HepG2 (cell line): Measurements from ENCODE around the gene MMRN2. TPM values are rescaled to one million over a fixed set of nuclear protein-coding genes. Genes with fewer than 3 reads are reported as not detected.

ENCODE experiments used
- ATAC-seq: fragments of 200-7000 bp; cut with Tn5 transposase; 3 replicates; pipeline ENCODE4 v1.9.1; 2020; ENCODE audit warnings: mild to moderate bottlenecking, moderate library complexity
- BruUV-seq: library from RNA; stranded (reverse); fragments of 400-500 nt; replicated peaks from 2 replicates; lab custom pipeline; 2021; lab: Mats Ljungman, UMichigan
- CTCF ChIA-PET: fragments of 300-600 bp; formaldehyde crosslinking; extraction: SDS; loops from one replicate; lab custom pipeline; 2021; ENCODE audit warnings: low total read pairs, inconsistent platforms, low intra/inter-chr PET ratio; lab: Yijun Ruan, JAX
- POLR2A ChIA-PET: fragments of 350-600 bp; sonication (Branson Sonifier 250); formaldehyde crosslinking; loops from one replicate; lab custom pipeline; 2020; ENCODE audit warnings: antibody characterized with exemption, inconsistent platforms; lab: Yijun Ruan, JAX
- DNase-seq: peaks from one replicate; pipeline ENCODE4 v3.0.0-alpha.2; 2015; ENCODE audit warnings: low spot score
- FAIRE-seq: peaks from 3 replicates; lab custom pipeline; 2011; peaks lifted over from hg19 to GRCh38; lab: Jason Lieb, UNC
- H2AFZ ChIP-seq: one replicate; pipeline ENCODE4 v1.6.1; 2011; ENCODE audit warnings: low read length, inconsistent platforms
- H3K27ac ChIP-seq: fragments of 300-600 bp; 3 replicates; pipeline ENCODE4 v1.8.0; 2011; ENCODE audit warnings: mixed run types, mild to moderate bottlenecking, mixed read lengths, low read length, inconsistent platforms; ENCODE audit not compliant: insufficient read depth; ENCODE audit errors: extremely low read length
- H3K27me3 ChIP-seq, 2 experiments: fragments of 200-600 bp in 1 of 2; 2 replicates in 1 of 2; 3 replicates in 1 of 2; pipeline versions ENCODE4 v1.6.0 to v1.8.0; 2011; ENCODE audit warnings: low read length in 2 of 2, mild to moderate bottlenecking in 2 of 2, moderate library complexity in 2 of 2, inconsistent platforms in 1 of 2; ENCODE audit not compliant: insufficient read depth in 2 of 2, control insufficient read depth in 1 of 2
- H3K36me3 ChIP-seq, 2 experiments: fragments of 200-600 bp in 1 of 2; replicated peaks in 1 of 2; 2 replicates in 1 of 2; 3 replicates in 1 of 2; pipeline versions ENCODE4 v1.5.1 to v1.8.0; 2011; ENCODE audit warnings: low read length in 2 of 2, inconsistent platforms in 1 of 2; ENCODE audit not compliant: insufficient read depth in 2 of 2, control insufficient read depth in 1 of 2
- H3K4me1 ChIP-seq: 2 replicates; pipeline ENCODE4 v1.5.1; 2012; ENCODE audit warnings: low read length, inconsistent platforms; ENCODE audit not compliant: insufficient read depth
- H3K4me2 ChIP-seq: 2 replicates; pipeline ENCODE4 v1.6.0; 2011; ENCODE audit warnings: low read depth, low read length, inconsistent platforms
- H3K4me3 ChIP-seq, 3 experiments: fragments of 200-600 bp in 1 of 3; sonication (generic), shearing (Covaris generic) in 1 of 3; replicated peaks in 1 of 3; 2 replicates each; pipeline ENCODE4 v1.5.1; 2011 to 2016; ENCODE audit warnings: low read length in 3 of 3, inconsistent platforms in 2 of 3, low read depth in 2 of 3, mild to moderate bottlenecking in 2 of 3, control low read depth in 1 of 3, mixed read lengths in 1 of 3; ENCODE audit not compliant: insufficient read depth in 1 of 3
- H3K79me2 ChIP-seq: one replicate; pipeline ENCODE4 v1.6.1; 2011; ENCODE audit warnings: low read length, inconsistent platforms; ENCODE audit not compliant: insufficient read depth
- H3K9ac ChIP-seq: 2 replicates; pipeline ENCODE4 v1.6.0; 2011; ENCODE audit warnings: mild to moderate bottlenecking, low read depth, low read length, inconsistent platforms; ENCODE audit not compliant: insufficient read depth
- H3K9me3 ChIP-seq: 2 replicates; pipeline ENCODE4 v1.5.1; 2012; ENCODE audit warnings: mild to moderate bottlenecking, low read length
- H4K20me1 ChIP-seq: 2 replicates; pipeline ENCODE4 v1.6.0; 2011; ENCODE audit warnings: inconsistent platforms, mild to moderate bottlenecking, low read length, moderate library complexity; ENCODE audit not compliant: insufficient read depth
- ETV6 ChIP-seq: sonication (generic); formaldehyde crosslinking; conservative IDR thresholded peaks from 2 replicates; pipeline ENCODE4 v1.4.0; 2020; ENCODE audit warnings: missing genetic modification reagents
- ISX ChIP-seq: sonication (generic); formaldehyde crosslinking; conservative IDR thresholded peaks from 2 replicates; pipeline ENCODE4 v1.5.0; 2020; ENCODE audit warnings: missing genetic modification reagents
- ZC3H13 ChIP-seq: sonication (generic); formaldehyde crosslinking; IDR thresholded peaks from 2 replicates; pipeline ENCODE4 v1.8.1; 2023; ENCODE audit warnings: mild to moderate bottlenecking, missing genetic modification reagents, moderate library complexity
- ZFAT ChIP-seq: sonication (generic); formaldehyde crosslinking; conservative IDR thresholded peaks from 2 replicates; pipeline ENCODE4 v1.8.1; 2023; ENCODE audit warnings: missing genetic modification reagents, inconsistent platforms
- ZNF335 ChIP-seq: sonication (generic); formaldehyde crosslinking; IDR thresholded peaks from 2 replicates; pipeline ENCODE4 v1.4.0; 2020; ENCODE audit warnings: missing genetic modification reagents
- ZNF543 ChIP-seq: sonication (generic); formaldehyde crosslinking; IDR thresholded peaks from 2 replicates; pipeline ENCODE4 v1.4.0; 2020; ENCODE audit warnings: mild to moderate bottlenecking, missing genetic modification reagents
- ZNF761 ChIP-seq: sonication (generic); formaldehyde crosslinking; conservative IDR thresholded peaks from 2 replicates; pipeline ENCODE4 v1.4.0; 2020; ENCODE audit warnings: mild to moderate bottlenecking, missing genetic modification reagents
- ZNF891 ChIP-seq: sonication (generic); formaldehyde crosslinking; IDR thresholded peaks from 2 replicates; pipeline ENCODE4 v1.5.0; 2020; ENCODE audit warnings: mild to moderate bottlenecking, missing genetic modification reagents
- WGBS: methylation state at CpG from one replicate; pipeline ENCODE4 v1.1.6; 2017; ENCODE audit warnings: low lambda C conversion rate; 5-methylcytosine and 5-hydroxymethylcytosine counted together
- in situ Hi-C: cut with HindIII; loops from 2 replicates; pipeline ENCODE4 v1.10.0; 2017; ENCODE audit warnings: low pct_unique_long_range_greater_than_20kb; ENCODE audit not compliant: extremely low pct_ligation_motif_present
- intact Hi-C: fragments of 100-400 bp; cut with micrococcal nuclease; formaldehyde crosslinking; loops from one replicate; pipeline ENCODE4 v1.10.0; 2022; ENCODE audit not compliant: unreplicated experiment
- polyA plus RNA-seq, 8 experiments: library from polyadenylated mRNA; depleted of rRNA in 3 of 8; stranded (reverse) in 7 of 8; unstranded in 1 of 8; fragments of >200 nt; fragmentation: Illumina TruSeq in 4 of 8; extraction: Trizol in 4 of 8; gene quantifications; 2 replicates each; pipeline versions ENCODE4 v1.2.1 to v1.2.3, GENCODE V29; 2011 to 2016; ENCODE audit warnings: low read depth in 4 of 8, missing spikeins in 1 of 8, mixed read lengths in 1 of 8; ENCODE audit not compliant: insufficient read depth in 1 of 8
- total RNA-seq, 5 experiments: library from RNA; depleted of rRNA; stranded (reverse); fragments of >200 nt; fragmentation: Illumina TruSeq; extraction: Trizol; gene quantifications; 2 replicates each; pipeline ENCODE4 v1.2.3, GENCODE V29; 2016; ENCODE audit warnings: low read depth in 1 of 5
- TF ChIP-seq, protein P1 (sequence below): sonication (generic); formaldehyde crosslinking; IDR thresholded peaks from 2 replicates; pipeline ENCODE4 v1.4.0; 2020; ENCODE audit warnings: missing genetic modification reagents
- TF ChIP-seq, protein P2 (sequence below): sonication (generic); formaldehyde crosslinking; IDR thresholded peaks from 2 replicates; pipeline ENCODE4 v1.4.0; 2020; ENCODE audit warnings: low read depth, mild to moderate bottlenecking, missing genetic modification reagents
- TF ChIP-seq, protein P3 (sequence below): sonication (generic); formaldehyde crosslinking; IDR thresholded peaks from 2 replicates; pipeline ENCODE4 v1.9.0; 2022; ENCODE audit warnings: missing genetic modification reagents, mild to moderate bottlenecking, borderline replicate concordance

MMRN2 gene
- total and polyA plus RNA-seq, 2 of the 13 experiments (the other 11 are each of a cell fraction or from before 2014, with no cell fraction given) = 0.04 TPM; not detected in 1

DNA sequence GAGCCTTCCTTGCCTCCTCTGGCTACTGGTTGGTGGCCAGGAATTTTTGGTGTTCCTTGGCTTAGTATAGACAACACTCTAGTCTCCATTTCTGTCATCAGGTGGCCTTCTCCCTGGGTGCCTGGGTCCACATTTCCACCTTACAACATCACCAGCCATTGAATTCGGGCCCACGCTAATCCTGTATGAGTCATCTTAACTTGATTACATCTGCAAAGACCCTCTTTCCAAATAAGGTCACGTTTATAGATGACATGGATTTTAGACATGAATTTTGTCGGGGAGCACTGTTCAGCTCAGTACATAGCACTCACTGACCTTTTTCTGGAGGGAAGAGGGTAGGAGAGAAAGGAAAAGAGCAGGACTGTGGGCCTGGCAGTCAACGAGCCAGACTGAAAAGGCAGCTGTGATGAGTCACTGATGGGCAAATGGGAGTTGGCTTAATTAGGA, 39.4 kb downstream of the MMRN2 start:
- POLR2A ChIA-PET = no interaction called here
- Histone ChIP-seq H3K4me1 (no peaks in the 10 kb centered on the region), H3K27me3 (no peaks in the 10 kb centered on the region), H2AFZ (no peak overlapping the region), H3K4me2 (no peak overlapping the region), H3K9ac (no peak overlapping the region), H3K4me3 (no peak overlapping the region), H3K79me2 (no peaks in the 10 kb centered on the region), H3K27ac (no peak overlapping the region), H3K36me3 (peaks cover 16 to 69% of the 10 kb centered on the region in 2 experiments; a peak in 4 of 5 replicates), H4K20me1 (no peaks in the 10 kb centered on the region), H3K9me3 (no peaks in the 10 kb centered on the region)
- CTCF ChIA-PET = no interaction called here
- in situ Hi-C loops = no loop called here
- intact Hi-C loops = no loop called here
- DNase-seq (no peak), ATAC-seq (no peak), FAIRE-seq (no peak)
- 88% methylated on average over 5 of the region's 5 CpGs for WGBS
- BruUV-seq = no TSS peak
- TF ChIP-seq ZFAT (CRISPR knock-in tag) (no peak), ZNF543 (CRISPR knock-in tag) (no peak), ISX (CRISPR knock-in tag) (no peak), ZC3H13 (CRISPR knock-in tag) (no peak), ZNF335 (no peak), ETV6 (CRISPR knock-in tag) (no peak), ZNF891 (no peak), ZNF761 (no peak)
- TF ChIP-seq, protein P1, sequence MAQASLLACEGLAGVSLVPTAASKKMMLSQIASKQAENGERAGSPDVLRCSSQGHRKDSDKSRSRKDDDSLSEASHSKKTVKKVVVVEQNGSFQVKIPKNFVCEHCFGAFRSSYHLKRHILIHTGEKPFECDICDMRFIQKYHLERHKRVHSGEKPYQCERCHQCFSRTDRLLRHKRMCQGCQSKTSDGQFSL (CRISPR knock-in tag) = no peak
- TF ChIP-seq, protein P2, sequence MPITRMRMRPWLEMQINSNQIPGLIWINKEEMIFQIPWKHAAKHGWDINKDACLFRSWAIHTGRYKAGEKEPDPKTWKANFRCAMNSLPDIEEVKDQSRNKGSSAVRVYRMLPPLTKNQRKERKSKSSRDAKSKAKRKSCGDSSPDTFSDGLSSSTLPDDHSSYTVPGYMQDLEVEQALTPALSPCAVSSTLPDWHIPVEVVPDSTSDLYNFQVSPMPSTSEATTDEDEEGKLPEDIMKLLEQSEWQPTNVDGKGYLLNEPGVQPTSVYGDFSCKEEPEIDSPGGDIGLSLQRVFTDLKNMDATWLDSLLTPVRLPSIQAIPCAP = no peak
- TF ChIP-seq, protein P3, sequence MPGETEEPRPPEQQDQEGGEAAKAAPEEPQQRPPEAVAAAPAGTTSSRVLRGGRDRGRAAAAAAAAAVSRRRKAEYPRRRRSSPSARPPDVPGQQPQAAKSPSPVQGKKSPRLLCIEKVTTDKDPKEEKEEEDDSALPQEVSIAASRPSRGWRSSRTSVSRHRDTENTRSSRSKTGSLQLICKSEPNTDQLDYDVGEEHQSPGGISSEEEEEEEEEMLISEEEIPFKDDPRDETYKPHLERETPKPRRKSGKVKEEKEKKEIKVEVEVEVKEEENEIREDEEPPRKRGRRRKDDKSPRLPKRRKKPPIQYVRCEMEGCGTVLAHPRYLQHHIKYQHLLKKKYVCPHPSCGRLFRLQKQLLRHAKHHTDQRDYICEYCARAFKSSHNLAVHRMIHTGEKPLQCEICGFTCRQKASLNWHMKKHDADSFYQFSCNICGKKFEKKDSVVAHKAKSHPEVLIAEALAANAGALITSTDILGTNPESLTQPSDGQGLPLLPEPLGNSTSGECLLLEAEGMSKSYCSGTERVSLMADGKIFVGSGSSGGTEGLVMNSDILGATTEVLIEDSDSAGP (CRISPR knock-in tag) = no peak
